ENCODE measurements around the gene HSF5.

- no peak for TF ChIP-seq CTCF (IDR thresholded peaks at IDR 0.05)
- TF ChIP-seq POLR2A (IDR thresholded peaks at IDR 0.05): no peak
- no peak for TF ChIP-seq POLR2AphosphoS5 (IDR thresholded peaks at IDR 0.05)
- TF ChIP-seq EP300 (IDR thresholded peaks at IDR 0.05): no peak
Observed at GRCh38 chr17:58394534-58395223, 93.5 kb downstream of the HSF5 start.

Data from upper lobe of left lung (tissue), 4 donors.